ENCODE data around the gene UBASH3B.

- TF ChIP-seq TAF1 (IDR thresholded peaks at IDR 0.05; ENCODE audit: borderline replicate concordance, insufficient read depth, low read length) (no peak), REST (IDR thresholded peaks at IDR 0.05; ENCODE audit: insufficient read depth in 1 of 2, low read depth in 2 of 2, low read length in 2 of 2) (no peak), POLR2AphosphoS5 (IDR thresholded peaks at IDR 0.05; ENCODE audit: low read depth, low read length) (no peak)
These were observed 192.7 kb downstream of the UBASH3B start for GRCh38 chr11:122848186-122848585.

Data from PFSK-1 (cell line).